T1000 (cell line): ENCODE results near the gene RGS7BP.

ENCODE experiments used
- DNase-seq: peaks from one replicate; lab custom pipeline; 2025; ENCODE audit warnings: mixed read lengths; lab: John Stamatoyannopoulos, UW

The RGS7BP gene

DNA sequence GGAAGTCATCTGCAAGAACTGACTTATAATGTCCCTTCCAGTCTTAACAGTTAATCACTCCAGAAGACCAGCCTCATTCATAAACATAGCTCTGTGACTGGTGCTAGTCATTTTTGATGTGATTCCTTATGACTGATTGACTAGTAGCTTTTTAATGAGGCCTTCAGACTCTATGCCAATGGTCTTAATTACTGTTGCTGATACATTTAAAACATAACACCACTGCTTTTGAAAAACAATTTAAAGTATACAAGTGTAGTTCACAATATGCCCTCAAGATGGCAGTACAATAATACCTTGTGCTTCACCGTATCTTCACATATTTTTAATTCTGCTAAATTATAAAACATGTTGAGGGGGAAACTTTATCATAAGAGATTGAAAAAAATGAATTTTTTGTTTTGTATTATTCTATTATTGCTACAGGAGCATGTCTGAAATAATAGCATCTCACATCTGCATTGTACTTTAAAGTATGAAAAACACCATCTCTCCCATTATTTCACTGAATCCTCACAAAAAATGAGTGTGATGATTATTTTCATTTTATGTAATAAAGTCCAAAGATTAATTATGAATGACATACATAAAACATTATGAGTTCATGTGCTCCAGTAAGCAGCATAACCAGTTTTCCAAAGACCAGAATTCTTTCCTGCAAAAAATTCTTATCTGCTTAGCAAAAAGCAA lies 129.3 kb downstream of the RGS7BP start:
- DNase-seq: no peak

DNA sequence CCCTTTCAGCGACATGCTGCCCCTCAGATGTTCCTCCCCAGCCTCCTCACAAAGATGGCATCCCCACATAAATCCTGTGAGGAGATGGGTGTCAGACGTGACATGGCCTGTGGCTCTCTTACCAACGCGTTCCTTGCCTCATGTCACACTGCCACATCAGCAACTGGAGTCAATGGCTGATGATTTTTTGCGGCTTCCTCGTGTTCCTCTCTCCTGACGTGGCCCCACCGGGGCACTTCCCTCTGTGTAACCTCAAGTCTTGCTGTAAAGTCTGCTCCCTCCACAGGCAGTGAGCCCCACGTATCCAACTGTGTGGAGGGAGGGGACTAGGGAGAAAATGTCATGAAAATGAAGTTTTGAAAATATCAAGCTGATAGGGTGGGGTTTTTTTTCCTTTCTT lies 131.3 kb downstream of the RGS7BP start:
- no peak for DNase-seq

DNA sequence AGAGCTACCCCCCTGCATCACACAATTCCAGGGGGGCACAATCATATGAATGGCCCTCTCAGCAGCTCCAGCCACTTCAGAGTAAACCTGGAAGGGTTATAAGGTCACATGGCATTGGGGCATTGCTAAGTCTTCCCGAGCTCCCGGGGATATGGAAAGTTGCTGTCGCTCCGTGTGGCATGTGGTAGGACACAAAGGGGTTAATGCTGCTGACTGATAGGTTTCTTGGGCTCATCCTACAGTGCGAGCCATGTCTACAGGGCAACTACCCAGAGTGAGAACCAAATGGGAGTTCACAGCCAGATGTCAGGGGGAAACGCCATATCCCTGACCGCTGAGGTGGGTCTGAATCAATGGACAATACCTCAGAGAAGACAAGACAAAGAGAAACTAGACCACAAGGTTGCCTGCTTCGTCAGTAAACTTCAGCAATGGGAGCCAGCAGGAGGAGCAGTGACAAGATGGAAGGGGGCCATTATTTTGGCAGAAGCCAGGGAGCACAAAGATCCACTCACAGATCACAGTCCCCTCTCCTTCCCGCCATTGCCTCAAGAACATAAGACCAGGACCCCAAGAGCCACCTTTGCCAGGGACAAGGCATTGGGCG lies 132.1 kb downstream of the RGS7BP start:
- no peak for DNase-seq

GRCh38 chr5:64644831-64645230 lies 139.0 kb downstream of the RGS7BP start:
- DNase-seq: no peak

GRCh38 chr5:64646169-64646568 lies 140.4 kb downstream of the RGS7BP start:
- DNase-seq: no peak

- DNase-seq: no peak
These were observed 143.7 kb downstream of the RGS7BP start for GRCh38 chr5:64649512-64649911.

- DNase-seq: no peak
These were observed 148.1 kb downstream of the RGS7BP start for GRCh38 chr5:64653766-64654560.

GRCh38 chr5:64654561-64654938 lies 148.7 kb downstream of the RGS7BP start:
- no peak for DNase-seq

- no peak for DNase-seq
These were observed 149.8 kb downstream of the RGS7BP start for GRCh38 chr5:64655596-64655995.

DNA sequence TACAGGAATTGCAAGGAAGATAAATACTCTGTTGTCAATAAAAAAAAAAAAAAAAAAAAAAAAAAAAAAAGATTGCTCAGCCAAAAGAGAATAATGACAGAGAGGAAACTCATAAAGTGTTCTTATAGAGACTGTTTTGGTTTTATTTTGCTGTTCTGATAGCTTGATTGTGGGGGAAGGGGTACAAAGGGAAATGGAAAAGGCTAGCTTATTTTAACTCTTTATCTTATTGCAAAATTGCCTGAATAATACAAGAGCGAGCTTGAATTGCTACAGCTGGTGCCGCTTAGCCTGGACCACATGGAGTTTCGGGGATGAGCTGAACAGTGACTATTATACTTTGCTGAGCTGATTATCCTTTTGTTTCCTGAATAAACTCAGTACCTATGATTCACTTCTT lies 153.5 kb downstream of the RGS7BP start:
- no peak for DNase-seq
